ENCODE data around the gene TEDC2.
A peak's percentile ranks its signal among the peaks of the same experiment; 100 is the strongest.
"Not testable (repeated sequence)": the region's sequence is repeated elsewhere in the genome, so short reads cannot be mapped to it uniquely, and the experiment has no call there.

Gene TEDC2, protein sequence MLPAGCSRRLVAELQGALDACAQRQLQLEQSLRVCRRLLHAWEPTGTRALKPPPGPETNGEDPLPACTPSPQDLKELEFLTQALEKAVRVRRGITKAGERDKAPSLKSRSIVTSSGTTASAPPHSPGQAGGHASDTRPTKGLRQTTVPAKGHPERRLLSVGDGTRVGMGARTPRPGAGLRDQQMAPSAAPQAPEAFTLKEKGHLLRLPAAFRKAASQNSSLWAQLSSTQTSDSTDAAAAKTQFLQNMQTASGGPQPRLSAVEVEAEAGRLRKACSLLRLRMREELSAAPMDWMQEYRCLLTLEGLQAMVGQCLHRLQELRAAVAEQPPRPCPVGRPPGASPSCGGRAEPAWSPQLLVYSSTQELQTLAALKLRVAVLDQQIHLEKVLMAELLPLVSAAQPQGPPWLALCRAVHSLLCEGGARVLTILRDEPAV

GRCh38 chr16:2459647-2460390 lies at the start of gene TEDC2:
TEDC2 (plus strand) TSS chr16:2460109; CDS start chr16:2460145, 36 bp downstream.
- peak; percentile 91 to 95 for DNase-seq (ENCODE audit: low read depth in 2 of 2)

DNA sequence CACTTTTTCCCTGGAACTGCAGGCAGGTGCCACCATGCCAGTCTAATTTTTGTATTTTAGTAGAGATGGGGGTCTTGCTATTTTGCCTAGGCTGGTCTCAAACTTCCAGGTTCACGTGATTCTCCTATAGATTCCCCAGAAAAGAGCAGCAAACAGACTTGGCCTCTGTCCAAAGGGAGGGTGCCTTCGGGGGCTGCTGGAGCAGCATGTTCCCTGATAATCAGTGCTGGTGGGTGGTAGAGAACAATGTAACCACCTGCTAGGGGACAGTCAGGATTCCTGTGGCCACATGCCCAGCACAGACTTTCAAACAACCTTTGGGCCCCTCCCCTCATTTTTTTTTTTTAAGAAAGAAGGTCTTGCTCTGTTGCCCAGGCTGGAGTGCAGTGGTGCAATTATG lies 44.8 kb upstream of the TEDC2 start:
- no peak for DNase-seq (ENCODE audit: low read depth in 2 of 2)

- DNase-seq (ENCODE audit: low read depth in 2 of 2), result no peak
Observed at GRCh38 chr16:2420035-2420434, 39.9 kb upstream of the TEDC2 start.

- no peak for DNase-seq (ENCODE audit: low read depth in 2 of 2)
Observed at GRCh38 chr16:2422123-2422867, 37.6 kb upstream of the TEDC2 start.

DNA sequence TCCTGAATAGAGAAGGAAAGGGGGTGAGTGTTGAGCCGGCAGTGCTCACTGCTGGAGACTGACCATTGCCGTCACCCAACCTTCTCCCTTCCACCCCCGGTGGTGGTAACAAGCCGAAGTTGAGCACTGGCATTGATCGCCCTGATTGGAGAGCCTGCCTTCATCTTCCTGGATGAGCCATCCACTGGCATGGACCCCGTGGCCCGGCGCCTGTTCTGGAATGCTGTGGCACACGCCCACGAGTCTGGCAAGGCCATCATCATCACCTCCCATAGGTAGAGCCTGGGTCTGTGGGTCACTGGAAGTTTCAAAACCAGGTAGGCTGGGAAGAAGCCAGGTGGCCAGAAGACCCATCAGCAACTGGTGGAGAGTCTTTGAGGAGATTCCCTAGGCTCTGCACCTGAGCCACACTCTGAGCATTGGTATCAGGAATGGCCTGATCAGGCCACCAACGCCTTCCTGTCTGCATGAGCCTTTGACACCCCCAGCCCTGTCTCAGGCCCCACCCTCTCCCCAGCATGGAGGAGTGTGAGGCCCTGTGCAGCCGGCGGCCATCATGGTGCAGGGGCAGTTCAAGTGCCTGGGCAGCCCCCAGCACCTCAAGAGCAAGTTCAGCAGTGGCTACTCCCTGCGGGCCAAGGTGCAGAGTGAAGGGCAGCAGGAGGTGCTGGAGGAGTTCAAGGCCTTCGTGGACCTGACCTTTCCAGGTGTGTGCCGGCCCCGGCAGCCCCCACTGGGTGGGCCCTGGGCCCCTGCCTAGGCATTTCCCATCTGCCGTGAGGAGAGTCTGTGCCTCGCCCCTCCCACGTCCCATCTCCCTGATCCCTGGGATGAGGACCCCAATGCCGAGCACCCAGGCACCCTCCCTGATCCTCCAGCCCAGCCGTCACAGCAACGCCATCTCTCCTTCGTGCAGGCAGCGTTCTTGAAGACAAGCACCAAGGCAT lies 35.6 kb upstream of the TEDC2 start:
- no peak for DNase-seq (ENCODE audit: low read depth in 2 of 2)

GRCh38 chr16:2425008-2425518 lies 34.8 kb upstream of the TEDC2 start:
- DNase-seq (ENCODE audit: low read depth in 2 of 2), result no peak

GRCh38 chr16:2425825-2426430 lies 34.0 kb upstream of the TEDC2 start:
- no peak for DNase-seq (ENCODE audit: low read depth in 2 of 2)

GRCh38 chr16:2426941-2427361 lies 33.0 kb upstream of the TEDC2 start:
- no peak for DNase-seq (ENCODE audit: low read depth in 2 of 2)

DNA sequence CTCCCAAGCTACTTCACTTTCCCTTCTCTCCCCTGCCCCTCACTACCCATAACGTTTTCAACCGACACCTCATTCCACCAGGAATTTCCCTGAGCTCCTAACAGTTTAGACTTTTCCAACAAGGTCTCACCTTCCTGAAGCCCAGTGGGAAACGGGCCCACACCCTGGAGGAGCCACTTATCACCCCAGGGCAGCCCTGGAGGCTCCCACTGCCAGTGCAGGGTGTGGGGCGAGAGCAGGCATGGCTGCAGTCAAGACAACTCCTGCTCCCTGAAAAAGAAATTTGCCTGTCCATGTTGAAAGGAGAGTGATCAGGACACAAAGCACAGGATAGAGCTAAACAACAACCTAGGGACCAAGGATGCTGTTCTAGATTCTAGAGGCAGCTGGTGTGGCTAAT lies 32.4 kb upstream of the TEDC2 start:
- DNase-seq (ENCODE audit: low read depth in 2 of 2), result no peak

- DNase-seq (ENCODE audit: low read depth in 2 of 2), result no peak
Observed at GRCh38 chr16:2428051-2428783, 31.7 kb upstream of the TEDC2 start.

GRCh38 chr16:2428784-2429033 lies 31.2 kb upstream of the TEDC2 start:
- DNase-seq (ENCODE audit: low read depth in 2 of 2), result no peak

DNA sequence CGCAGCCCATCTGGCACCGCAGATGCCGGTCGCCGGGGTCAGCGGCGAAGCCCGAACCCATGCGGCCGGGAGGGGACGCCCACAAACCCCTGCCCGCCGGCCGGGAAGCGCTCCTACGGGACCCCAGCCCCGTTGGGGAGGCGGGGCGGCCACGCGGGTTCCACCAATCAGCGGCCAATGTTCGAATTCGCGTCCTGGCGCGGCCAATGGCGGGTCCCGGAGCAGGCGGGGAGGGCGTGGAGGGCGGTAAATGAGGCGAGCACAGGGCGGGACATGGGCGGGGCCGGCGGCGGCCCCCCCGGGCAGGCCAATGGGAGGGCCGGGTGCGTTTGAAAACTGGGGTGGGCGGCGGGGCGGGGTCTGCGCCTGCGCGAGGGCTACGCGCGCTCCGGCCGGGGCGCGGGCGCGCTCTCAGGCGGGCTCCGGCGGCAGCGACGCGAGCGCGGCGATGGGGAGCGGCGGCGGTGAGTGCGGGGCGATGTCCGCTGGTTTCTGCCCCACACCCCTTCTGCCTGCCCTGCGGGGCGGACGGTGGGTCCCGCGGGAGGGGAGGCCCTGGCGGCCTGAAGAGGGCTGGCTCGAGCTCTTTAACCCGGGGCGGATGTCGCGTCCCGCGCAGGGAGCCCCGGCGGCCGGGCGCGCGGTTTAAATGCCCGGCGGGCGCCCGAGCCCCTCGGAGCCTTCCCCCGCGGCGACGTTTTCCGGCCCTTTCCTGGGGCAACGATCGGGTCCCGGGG lies 30.7 kb upstream of the TEDC2 start, which contains the start of gene CCNF:
TSS of gene CCNF (plus strand) at position 414 of the 737 bp plus-strand sequence. CDS start at position 449, 35 bp downstream.
- peak; percentile 95 to 96 for DNase-seq (ENCODE audit: low read depth in 2 of 2)

- no peak for DNase-seq (ENCODE audit: low read depth in 2 of 2)
Observed at GRCh38 chr16:2429771-2430663, 29.9 kb upstream of the TEDC2 start.

DNA sequence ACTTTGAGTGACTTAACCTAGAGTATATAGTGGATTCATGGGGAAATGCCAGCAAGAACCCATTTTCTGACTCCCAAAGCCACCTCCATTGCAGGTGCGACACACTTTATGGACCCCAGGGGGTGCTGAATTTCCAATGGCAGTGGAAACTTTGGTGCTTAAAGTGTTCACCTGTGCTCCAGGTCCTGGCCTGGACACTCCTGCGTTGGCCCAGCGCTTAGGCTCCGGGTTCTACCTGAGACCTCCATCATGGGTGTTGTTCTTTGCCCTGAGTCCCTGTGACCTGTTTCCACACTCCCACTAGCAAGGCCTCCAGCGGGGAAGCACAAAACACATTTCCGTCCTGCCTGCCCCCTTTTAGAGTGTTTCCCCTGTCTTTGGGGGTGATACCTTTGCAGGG lies 27.6 kb upstream of the TEDC2 start:
- no peak for DNase-seq (ENCODE audit: low read depth in 2 of 2)

- no peak for DNase-seq (ENCODE audit: low read depth in 2 of 2)
Observed at GRCh38 chr16:2432801-2433505, 27.0 kb upstream of the TEDC2 start.

- DNase-seq (ENCODE audit: low read depth in 2 of 2), result not testable (repeated sequence)
Observed at GRCh38 chr16:2435236-2435635, 24.7 kb upstream of the TEDC2 start.

DNA sequence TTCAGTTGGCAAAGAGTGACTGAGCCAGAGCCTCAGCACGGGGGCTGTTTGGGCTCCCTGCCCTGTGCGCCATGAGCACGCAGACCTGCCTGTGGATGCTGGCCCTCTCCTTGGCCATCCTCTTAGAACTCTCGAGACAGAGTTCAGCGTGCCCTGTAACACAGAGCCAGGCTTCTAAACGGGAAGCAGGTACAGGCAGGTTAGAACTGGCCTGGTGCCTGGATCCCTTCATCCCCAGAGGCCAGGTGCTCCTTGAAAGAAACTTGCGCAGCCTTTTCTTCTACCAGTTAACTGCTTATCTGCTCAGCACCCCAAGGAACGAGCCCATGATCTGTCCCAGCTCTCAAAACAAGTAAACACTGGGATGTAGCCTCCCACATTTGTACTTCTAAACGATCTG lies 23.8 kb upstream of the TEDC2 start:
- DNase-seq (ENCODE audit: low read depth in 2 of 2), result no peak
